Endometrium (tissue), 2 donors: ENCODE data around the gene CLASRP.

Source experiments
- FAIRE-seq: peaks from 2 replicates; lab custom pipeline; 2012; peaks lifted over from hg19 to GRCh38; lab: Jason Lieb, UNC
- donor health status: control.
- donor health status: control.

CLASRP gene

GRCh38 chr19:45063851-45064801 is 25.3 kb downstream of the CLASRP start:
- no peak for FAIRE-seq

DNA sequence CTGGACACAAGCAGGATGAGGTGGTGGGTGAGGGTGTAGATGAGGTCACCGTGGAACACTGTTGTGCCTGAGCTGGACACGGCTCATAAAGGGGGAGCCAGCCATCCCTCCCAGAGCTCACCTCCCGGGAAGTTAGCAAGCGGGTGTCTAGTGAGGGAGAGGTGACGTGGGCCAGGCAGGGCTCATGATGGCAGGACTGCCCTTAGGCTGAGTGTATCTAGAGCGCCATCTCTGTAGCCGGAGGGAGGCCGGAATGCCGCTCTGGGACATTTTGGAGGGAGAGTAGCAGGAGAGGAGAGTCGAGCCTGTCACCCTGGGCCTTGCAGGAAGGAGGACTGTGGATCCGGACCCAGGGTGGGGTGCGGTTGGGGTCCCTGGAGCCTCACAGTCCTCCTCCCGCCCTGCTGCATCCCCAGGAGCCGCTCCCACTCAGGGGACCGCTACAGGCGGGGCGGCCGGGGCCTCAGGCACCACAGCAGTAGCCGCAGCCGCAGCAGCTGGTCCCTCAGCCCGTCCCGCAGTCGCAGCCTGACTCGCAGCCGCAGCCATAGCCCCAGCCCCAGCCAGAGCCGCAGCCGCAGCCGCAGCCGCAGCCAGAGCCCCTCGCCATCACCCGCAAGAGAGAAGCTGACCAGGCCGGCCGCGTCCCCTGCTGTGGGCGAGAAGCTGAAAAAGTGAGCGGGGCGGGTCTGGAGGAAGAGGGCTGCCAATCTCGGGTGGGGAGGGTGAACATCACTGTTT is 28.2 kb downstream of the CLASRP start:
- FAIRE-seq = no peak

DNA sequence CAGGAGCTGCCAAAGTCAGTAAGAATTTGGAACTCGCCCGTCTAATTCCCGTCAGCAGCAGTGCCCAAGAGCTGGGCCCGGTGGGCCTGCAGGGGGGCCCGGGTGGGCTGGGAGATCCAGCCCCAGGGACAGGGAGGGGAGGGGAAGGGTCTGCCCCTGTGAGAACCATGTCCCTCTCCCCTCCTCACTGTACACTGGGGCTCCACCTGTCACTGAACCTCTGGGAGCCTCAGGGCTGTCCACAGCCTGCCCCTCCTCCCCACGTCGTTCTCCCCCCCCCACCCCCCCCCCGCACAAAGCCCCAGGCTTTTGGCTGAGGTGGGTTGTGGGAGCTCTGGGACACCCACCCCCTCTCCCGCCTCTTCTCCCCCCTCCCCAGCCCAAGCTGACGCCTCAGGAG is 29.2 kb downstream of the CLASRP start:
- no peak for FAIRE-seq

DNA sequence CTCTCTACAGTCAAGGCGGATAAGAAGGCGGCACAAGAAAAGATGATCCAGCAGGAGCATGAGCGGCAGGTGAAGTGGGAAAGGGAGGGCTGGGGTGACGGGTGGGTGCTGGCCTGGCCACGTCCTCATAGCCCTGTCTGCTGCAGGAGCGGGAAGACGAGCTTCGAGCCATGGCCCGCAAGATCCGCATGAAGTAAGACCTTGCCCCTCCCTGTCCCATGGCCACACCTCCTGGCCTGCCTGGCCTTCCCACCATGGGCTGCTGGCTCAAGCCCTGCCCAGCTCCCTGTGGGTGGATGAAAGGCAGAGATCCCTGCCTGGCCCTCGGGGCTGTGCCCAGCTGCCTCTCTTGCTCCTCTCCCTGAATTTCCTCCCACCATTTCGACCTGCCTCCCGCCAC is 30.2 kb downstream of the CLASRP start:
- FAIRE-seq = no peak

- FAIRE-seq = no peak
These were observed 31.4 kb downstream of the CLASRP start for GRCh38 chr19:45070214-45070613.

DNA sequence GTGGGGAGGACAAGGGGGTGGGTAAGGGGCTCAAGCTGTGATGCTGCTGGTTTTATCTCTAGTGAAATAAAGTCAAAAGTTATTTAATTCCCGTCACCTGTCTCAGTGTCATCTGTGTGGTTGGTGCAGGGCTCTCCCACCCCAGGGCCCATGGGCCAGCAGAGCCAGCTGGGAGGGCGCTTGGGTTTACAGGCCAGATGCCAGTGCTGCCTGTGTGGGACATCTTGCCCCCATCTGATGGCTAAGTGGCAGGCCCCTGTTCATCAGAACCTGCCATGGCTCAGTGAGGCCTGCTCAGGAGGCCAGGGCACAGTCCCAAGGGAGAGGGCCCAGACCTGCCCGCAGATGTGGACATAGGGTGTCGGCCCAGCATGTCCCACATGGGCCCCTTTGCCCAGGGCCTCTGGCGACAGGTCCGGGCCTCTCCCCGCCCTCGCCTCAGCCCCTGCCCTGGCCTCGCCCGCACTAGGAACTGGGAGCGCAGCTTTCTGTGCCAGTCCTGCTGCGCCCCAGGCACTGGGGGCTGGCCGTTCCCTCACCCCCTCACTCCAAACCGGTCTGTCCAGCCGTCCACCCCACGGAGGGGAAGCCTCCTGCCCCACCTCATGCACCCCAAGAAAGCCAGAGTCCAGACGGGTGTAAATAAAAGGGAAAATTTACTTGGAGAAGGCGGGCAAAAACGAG is 32.2 kb downstream of the CLASRP start:
- no peak for FAIRE-seq

- no peak for FAIRE-seq
These were observed 32.7 kb downstream of the CLASRP start for GRCh38 chr19:45071545-45071938.

DNA sequence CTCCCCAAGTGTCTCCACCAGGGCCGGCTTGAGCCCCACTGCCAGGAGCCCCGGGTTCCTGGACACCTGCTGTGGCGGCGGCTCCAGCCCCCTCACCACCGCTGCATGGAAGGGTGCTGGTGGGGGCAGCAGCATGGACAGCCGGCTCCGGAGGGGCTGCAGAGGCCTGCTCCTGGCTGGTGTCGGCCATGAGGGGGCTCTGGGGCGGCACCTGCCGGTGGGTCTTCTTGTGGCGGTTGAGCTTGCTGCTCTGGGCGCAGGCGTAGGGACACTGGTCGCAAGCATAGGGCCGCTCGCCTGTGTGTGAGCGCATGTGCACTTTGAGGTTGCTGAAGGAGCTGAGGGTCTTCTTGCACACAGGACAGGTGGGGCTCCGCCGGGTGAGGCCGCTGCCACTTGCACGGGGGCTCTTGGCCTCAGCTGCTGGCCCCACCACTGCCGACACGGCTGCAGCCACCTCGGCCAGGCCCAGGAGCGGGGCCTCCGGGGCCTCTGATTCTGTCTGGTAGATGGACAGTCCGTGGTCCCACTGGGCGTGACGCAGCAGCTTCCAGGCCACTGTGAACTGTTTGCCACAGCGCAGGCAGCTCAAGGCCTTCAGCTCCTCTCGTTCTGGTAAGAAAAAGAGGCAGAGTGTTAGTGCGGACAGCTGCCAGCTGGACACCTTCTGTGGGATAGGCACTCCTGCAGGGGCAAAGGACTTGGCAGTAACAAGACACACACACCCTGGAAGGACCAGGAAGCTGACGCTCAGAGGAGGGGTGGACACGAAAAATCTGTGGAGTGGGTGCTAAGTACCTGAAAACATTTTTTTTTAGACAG is 33.3 kb downstream of the CLASRP start:
- FAIRE-seq = no peak

DNA sequence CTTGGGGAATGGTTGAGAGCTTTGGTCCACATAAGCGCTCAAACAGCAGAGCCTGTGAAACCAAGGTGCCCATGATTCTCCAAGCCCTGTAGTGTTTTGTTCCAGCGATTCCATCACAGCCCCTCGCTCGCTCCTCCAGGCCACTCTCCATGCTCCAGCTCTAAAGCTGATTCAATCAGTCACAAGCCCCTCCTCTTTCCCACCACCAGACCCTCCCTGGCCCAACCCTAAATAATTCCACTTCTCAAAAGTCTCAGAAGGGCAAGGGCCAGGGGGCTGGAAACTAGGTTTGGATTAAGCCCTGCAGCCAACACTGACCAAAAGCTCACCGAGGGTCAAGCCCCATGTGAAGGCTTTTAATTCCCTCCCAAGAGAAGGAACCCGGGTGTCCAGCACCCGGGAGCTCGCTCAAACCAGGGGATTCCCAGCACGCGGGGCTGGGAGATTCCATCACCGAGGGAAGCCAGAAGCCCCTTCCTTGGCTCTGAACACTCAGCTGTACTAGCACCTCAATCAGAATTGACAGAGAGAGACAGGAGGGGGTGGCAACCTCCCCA is 36.0 kb downstream of the CLASRP start:
- FAIRE-seq = no peak

DNA sequence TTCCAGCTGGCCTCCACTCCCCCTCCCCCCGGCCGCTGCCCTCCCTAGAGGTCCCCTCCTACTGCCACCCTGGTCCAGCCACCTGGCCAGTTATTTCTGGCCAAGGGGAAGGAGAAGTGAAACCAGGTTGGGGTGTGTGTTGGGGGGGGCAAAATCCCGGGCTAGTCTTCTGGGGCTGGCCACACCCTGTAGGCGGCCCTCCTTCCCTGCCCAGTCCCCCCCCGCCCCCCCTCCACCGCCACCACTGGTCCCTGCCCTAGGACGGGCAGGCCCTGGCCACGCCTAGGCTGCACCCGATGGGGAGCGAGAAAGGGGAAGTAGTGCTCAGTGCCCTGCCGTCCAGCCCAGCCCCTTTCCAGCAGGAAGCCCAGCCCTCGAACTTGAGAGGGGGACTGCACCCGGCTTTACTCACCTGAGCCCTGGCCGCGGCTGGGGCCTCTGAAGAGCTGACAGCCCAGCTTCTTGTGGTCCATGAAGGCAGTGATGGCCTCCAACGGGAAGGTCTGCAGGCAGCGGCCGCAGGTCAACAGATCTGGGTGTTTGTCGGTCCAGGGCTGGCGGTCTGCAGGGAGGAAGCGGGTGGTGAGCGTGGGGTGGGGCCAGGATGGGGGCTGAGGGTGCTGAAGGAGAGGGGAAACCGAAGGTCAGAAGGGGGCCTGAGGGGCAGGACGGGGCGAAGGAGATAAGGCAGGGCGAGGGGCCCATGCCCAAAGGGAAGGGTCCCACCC is 36.6 kb downstream of the CLASRP start:
- FAIRE-seq = no peak

- no peak for FAIRE-seq
These were observed 37.4 kb downstream of the CLASRP start, which contains the start of gene ZNF296 for GRCh38 chr19:45076029-45076850. TSS of gene ZNF296 (minus strand) at chr19:45076478. CDS start at chr19:45076373, 105 bp downstream.

DNA sequence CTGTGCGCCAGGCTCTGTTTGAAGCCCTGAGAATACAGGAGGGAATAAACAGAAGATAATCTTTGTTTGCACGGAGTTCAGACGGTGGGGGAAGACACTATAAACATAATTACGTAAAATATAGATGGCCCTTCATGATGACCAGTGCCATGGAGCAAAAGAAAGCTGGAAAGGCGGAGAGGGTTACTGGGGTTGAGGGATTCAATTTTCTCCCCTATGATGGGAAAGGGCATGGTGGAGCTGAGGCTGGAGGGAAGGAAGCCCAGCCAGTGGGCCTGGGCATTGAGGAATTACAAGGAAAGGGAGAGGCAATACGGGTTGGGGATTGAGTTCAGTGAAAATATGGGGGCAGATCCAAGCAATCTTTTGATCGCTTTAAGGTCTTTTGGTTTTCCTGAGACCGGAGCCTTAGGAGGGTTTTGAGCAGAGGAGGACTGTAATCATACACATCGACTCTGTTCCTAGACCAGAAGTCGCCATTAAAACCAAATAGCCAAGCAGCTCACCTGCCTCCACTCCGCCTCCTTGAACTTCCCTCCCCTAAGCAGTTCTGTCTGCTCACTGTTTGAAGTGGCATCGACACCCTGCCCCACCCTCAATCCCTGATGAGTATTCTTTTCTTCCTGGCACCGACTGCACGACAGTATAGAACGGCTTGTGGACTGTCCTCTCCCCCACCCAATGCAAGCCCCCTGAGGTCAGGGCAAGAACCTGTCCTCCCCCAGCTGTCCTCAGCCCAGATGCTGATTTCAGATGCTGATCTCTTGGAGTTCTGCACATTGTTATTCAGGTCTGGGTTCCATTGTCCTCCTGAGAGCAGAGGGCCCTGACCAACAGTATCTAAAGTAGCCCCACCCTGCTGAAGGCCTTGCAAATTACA is 38.2 kb downstream of the CLASRP start:
- FAIRE-seq = no peak

- no peak for FAIRE-seq
These were observed 39.7 kb downstream of the CLASRP start for GRCh38 chr19:45078390-45079062.

DNA sequence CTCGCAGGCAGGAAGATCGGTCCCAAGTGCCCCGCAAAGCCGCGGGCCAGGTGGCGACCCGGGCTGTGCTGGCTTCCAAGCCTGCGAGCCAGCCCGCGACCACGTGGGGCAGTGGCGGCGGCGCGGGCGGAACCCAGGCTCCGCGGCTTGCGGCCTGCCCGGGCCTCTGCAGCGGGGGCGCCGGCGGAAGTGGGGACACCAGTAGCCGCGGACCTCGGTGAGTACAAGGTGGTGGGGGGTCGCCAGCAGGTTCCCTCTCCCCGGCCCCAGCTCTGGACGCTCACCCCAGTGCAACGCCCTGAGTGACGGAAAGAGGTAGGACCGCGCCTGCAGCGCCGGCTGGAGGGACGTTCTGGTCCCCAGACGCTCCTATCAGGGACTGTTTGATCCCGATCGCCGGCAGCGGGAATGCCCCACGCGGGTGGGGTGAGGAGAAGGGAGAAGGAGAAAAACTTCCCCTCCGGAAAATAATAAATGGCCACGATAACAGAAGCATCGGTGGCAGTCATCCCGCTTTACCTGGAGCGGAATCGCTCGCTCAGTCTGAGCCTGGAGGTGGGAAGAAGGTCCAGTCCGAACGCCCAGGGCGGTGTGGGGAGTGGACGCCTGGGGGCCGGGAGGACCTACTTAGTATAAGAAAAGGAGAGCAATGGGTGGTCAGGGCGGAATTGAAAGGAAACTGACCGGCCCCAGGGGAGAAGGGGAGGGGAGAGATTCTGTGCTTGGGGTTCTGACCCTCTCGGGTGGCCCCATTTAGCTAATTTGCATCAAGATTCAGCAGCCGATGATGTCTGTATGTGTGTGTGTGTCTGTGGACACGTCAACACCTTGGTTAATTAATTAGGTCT is 40.4 kb downstream of the CLASRP start, which contains the start of gene GEMIN7:
TSS of gene GEMIN7 (plus strand) at position 198 of the 848 bp plus-strand sequence. CDS start 10,855 bp downstream, outside the sequence.
- no peak for FAIRE-seq

GRCh38 chr19:45079911-45080370 is 41.1 kb downstream of the CLASRP start:
- no peak for FAIRE-seq

GRCh38 chr19:45082170-45082569 is 43.3 kb downstream of the CLASRP start:
- no peak for FAIRE-seq

DNA sequence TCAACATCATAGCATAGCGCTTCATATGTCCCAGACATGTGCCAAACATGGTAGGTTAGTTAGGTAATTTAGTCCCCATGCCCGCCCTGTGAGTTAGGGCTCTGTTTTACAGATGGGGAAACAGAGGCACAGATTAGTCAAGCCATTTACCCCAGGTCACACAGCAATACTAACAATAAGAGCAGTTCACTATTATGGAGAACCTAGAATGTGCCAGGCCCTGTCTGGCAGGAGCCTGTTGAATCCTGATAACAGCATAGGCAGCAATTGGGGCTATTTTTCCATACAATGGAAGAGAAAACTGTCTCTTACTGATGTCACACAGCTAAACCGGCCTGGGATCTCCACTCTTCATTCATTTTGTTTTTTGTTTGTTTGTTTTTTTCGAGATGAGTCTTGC is 47.6 kb downstream of the CLASRP start:
- FAIRE-seq = no peak
